GM23338 (cell line): Measurements from ENCODE around the gene LYST. TPM values are rescaled to one million over a fixed set of nuclear protein-coding genes. Genes with fewer than 3 reads are reported as not detected.

Experiments used
- ATAC-seq: fragments of 200-7000 bp; cut with Tn5 transposase; 3 replicates; pipeline ENCODE4 v1.9.1; 2020
- DNase-seq: peaks from one replicate; pipeline ENCODE4 v3.0.0-alpha.2; 2015; ENCODE audit warnings: low spot score
- H2AFZ ChIP-seq: fragments of 200-600 bp; sonication (generic); 2 replicates; pipeline ENCODE4 v1.8.0; 2016; ENCODE audit warnings: antibody characterized with exemption, mild to moderate bottlenecking, moderate library complexity
- H3F3A ChIP-seq: fragments of 200-600 bp; sonication (generic); replicated peaks from 2 replicates; pipeline ENCODE4 v1.8.0; 2017; ENCODE audit warnings: antibody characterized with exemption, mixed run types, low read depth
- H3K27ac ChIP-seq: fragments of 200-600 bp; sonication (generic); 2 replicates; pipeline ENCODE4 v1.6.1; 2016; ENCODE audit warnings: low read depth
- H3K27me3 ChIP-seq: fragments of 200-600 bp; sonication (generic); 2 replicates; pipeline ENCODE4 v1.8.0; 2016; ENCODE audit warnings: mild to moderate bottlenecking, mixed run types, moderate library complexity; ENCODE audit not compliant: insufficient read depth
- H3K36me3 ChIP-seq: fragments of 200-600 bp; sonication (generic); 2 replicates; pipeline ENCODE4 v1.8.0; 2016; ENCODE audit warnings: mild to moderate bottlenecking; ENCODE audit not compliant: insufficient read depth
- H3K4me1 ChIP-seq: fragments of 200-600 bp; sonication (generic); 2 replicates; pipeline ENCODE4 v1.8.0; 2016; ENCODE audit warnings: mild to moderate bottlenecking, moderate library complexity; ENCODE audit not compliant: insufficient read depth
- H3K4me2 ChIP-seq: fragments of 200-600 bp; sonication (generic); 2 replicates; pipeline ENCODE4 v1.7.1; 2017; ENCODE audit warnings: mixed run types
- H3K4me3 ChIP-seq: fragments of 200-600 bp; sonication (generic); 2 replicates; pipeline ENCODE4 v1.6.1; 2016; ENCODE audit warnings: mixed run types
- H3K79me2 ChIP-seq: fragments of 200-600 bp; sonication (generic); replicated peaks from 2 replicates; pipeline ENCODE4 v1.8.0; 2017; ENCODE audit warnings: mild to moderate bottlenecking; ENCODE audit not compliant: insufficient read depth
- H3K9me2 ChIP-seq: fragments of 200-600 bp; sonication (generic); 2 replicates; pipeline ENCODE4 v1.8.0; 2017; ENCODE audit not compliant: insufficient read depth
- H4K20me1 ChIP-seq: fragments of 200-600 bp; sonication (generic); replicated peaks from 2 replicates; pipeline ENCODE4 v1.8.0; 2017; ENCODE audit warnings: mild to moderate bottlenecking; ENCODE audit not compliant: insufficient read depth
- H3K27ac Mint-ChIP-seq: 2 replicates; pipeline ENCODE4 v1.8.0; 2020; ENCODE audit warnings: inconsistent platforms, mild to moderate bottlenecking, moderate library complexity, mixed read lengths
- H3K27me3 Mint-ChIP-seq: 3 replicates; pipeline ENCODE4 v1.8.0; 2022; ENCODE audit warnings: low read depth, mild to moderate bottlenecking, moderate library complexity, mixed read lengths, inconsistent platforms; ENCODE audit not compliant: insufficient read depth, poor library complexity
- H3K36me3 Mint-ChIP-seq: 3 replicates; pipeline ENCODE4 v1.8.0; 2021; ENCODE audit warnings: low read depth, mild to moderate bottlenecking, inconsistent platforms, moderate library complexity, mixed read lengths
- H3K4me1 Mint-ChIP-seq: 3 replicates; pipeline ENCODE4 v1.8.0; 2020; ENCODE audit warnings: mild to moderate bottlenecking, inconsistent platforms, mixed read lengths
- H3K4me3 Mint-ChIP-seq: 3 replicates; pipeline ENCODE4 v1.8.0; 2021; ENCODE audit warnings: moderate library complexity, mild to moderate bottlenecking, inconsistent platforms, mixed read lengths
- H3K9me3 Mint-ChIP-seq: 3 replicates; pipeline ENCODE4 v1.8.0; 2020; ENCODE audit warnings: moderate library complexity, mild to moderate bottlenecking, inconsistent platforms, mixed read lengths
- CREB1 ChIP-seq: fragments of 250-450 bp; sonication (Bioruptor Pico); IDR thresholded peaks from 2 replicates; pipeline ENCODE4 v1.5.0; 2020; ENCODE audit warnings: low read depth, mild to moderate bottlenecking, moderate library complexity
- CTCF ChIP-seq, 2 experiments: fragments of 200-600 bp in 1 of 2; sonication (generic) in 1 of 2; conservative IDR thresholded peaks; 2 replicates each; pipeline versions ENCODE4 v1.5.1 to v1.6.1; 2016 to 2017; ENCODE audit warnings: antibody characterized with exemption in 2 of 2, low read depth in 2 of 2, mild to moderate bottlenecking in 2 of 2, moderate library complexity in 1 of 2
- EZH2 ChIP-seq: fragments of 200-600 bp; sonication (generic); IDR thresholded peaks from one replicate; pipeline ENCODE4 v1.8.0; 2017; ENCODE audit warnings: antibody characterized with exemption, mild to moderate bottlenecking, low read depth; ENCODE audit not compliant: unreplicated experiment
- EZH2phosphoT487 ChIP-seq: fragments of 200-600 bp; sonication (generic); IDR thresholded peaks from one replicate; pipeline ENCODE4 v1.8.1; 2018; ENCODE audit warnings: antibody characterized with exemption; ENCODE audit not compliant: unreplicated experiment
- NANOG ChIP-seq: IDR thresholded peaks from 2 replicates; pipeline ENCODE4 v1.6.1; 2016; ENCODE audit warnings: antibody characterized with exemption, borderline replicate concordance
- POLR2AphosphoS5 ChIP-seq: IDR thresholded peaks from 2 replicates; pipeline ENCODE4 v1.6.1; 2016; ENCODE audit warnings: antibody characterized with exemption, low read depth
- REST ChIP-seq: IDR thresholded peaks from one replicate; pipeline ENCODE4 v1.6.1; 2018; ENCODE audit warnings: antibody characterized with exemption; ENCODE audit not compliant: unreplicated experiment
- STAT1 ChIP-seq: IDR thresholded peaks from one replicate; pipeline ENCODE4 v1.6.1; 2016; ENCODE audit warnings: antibody characterized with exemption; ENCODE audit not compliant: unreplicated experiment
- ZNF114 ChIP-seq: fragments of 250-450 bp; sonication (Bioruptor Pico); IDR thresholded peaks from 2 replicates; pipeline ENCODE4 v1.5.0; 2020; ENCODE audit warnings: mild to moderate bottlenecking, moderate library complexity
- ZNF331 ChIP-seq: fragments of 250-450 bp; sonication (Bioruptor Pico); IDR thresholded peaks from 2 replicates; pipeline ENCODE4 v1.5.0; 2020; ENCODE audit warnings: low read depth, mild to moderate bottlenecking, moderate library complexity
- ZNF462 ChIP-seq: fragments of 250-450 bp; sonication (Bioruptor Pico); IDR thresholded peaks from 2 replicates; pipeline ENCODE4 v1.5.0; 2020; ENCODE audit warnings: mild to moderate bottlenecking, moderate library complexity
- polyA plus RNA-seq: library from polyadenylated mRNA; unstranded; fragments of >200 nt; fragmentation: Nextera tagmentation; extraction: Ambion mirVana; gene quantifications from 2 replicates; pipeline ENCODE4 v1.2.1, GENCODE V29; 2016
- total RNA-seq: library from RNA; depleted of rRNA; stranded (reverse); fragments of >200 nt; shearing (Covaris generic); gene quantifications from 2 replicates; pipeline ENCODE4 v1.2.3, GENCODE V29; 2014

The LYST gene
- total and polyA plus RNA-seq, 2 experiments from 2014 or later = 0.21 to 1.0 TPM

GRCh38 chr1:235885655-235886262, 19.1 kb upstream of the LYST start:
- Histone ChIP-seq H3K4me2 (no peak overlapping the region), H3K27ac (no peak overlapping the region), H3F3A (no peaks in the 10 kb centered on the region), H3K9me2 (no peaks in the 10 kb centered on the region), H4K20me1 (no peaks in the 10 kb centered on the region), H2AFZ (no peak overlapping the region), H3K79me2 (no peaks in the 10 kb centered on the region), H3K4me1 (no peaks in the 10 kb centered on the region), H3K27me3 (no peaks in the 10 kb centered on the region), H3K36me3 (no peaks in the 10 kb centered on the region), H3K4me3 (no peak overlapping the region)
- no peaks in the 10 kb centered on the region for H3K36me3 Mint-ChIP-seq
- no peaks in the 10 kb centered on the region for H3K9me3 Mint-ChIP-seq
- H3K4me1 Mint-ChIP-seq = no peaks in the 10 kb centered on the region
- ATAC-seq (no peak), DNase-seq (no peak)
- H3K27me3 Mint-ChIP-seq = peaks cover 4% of the 10 kb centered on the region
- TF ChIP-seq EZH2phosphoT487 = no peak
- TF ChIP-seq ZNF114 = no peak
- TF ChIP-seq REST = no peak
- TF ChIP-seq STAT1 = no peak
- no peak for TF ChIP-seq CTCF (conservative IDR thresholded peaks at IDR 0.05; ENCODE audit: low read depth in 2 of 2)
- no peak for TF ChIP-seq POLR2AphosphoS5
- no peak for TF ChIP-seq ZNF331 (CRISPR knock-in tag)
- TF ChIP-seq EZH2 = no peak
- no peak for TF ChIP-seq NANOG
- no peak for TF ChIP-seq CREB1
- TF ChIP-seq ZNF462 (CRISPR knock-in tag) = no peak
- H3K27ac Mint-ChIP-seq = no peak overlapping the region
- H3K4me3 Mint-ChIP-seq = no peak overlapping the region
